ENCODE measurements around the gene APOLD1.
"Not testable (repeated sequence)": the region's sequence is repeated elsewhere in the genome, so short reads cannot be mapped to it uniquely, and the experiment has no call there.

APOLD1 gene

DNA sequence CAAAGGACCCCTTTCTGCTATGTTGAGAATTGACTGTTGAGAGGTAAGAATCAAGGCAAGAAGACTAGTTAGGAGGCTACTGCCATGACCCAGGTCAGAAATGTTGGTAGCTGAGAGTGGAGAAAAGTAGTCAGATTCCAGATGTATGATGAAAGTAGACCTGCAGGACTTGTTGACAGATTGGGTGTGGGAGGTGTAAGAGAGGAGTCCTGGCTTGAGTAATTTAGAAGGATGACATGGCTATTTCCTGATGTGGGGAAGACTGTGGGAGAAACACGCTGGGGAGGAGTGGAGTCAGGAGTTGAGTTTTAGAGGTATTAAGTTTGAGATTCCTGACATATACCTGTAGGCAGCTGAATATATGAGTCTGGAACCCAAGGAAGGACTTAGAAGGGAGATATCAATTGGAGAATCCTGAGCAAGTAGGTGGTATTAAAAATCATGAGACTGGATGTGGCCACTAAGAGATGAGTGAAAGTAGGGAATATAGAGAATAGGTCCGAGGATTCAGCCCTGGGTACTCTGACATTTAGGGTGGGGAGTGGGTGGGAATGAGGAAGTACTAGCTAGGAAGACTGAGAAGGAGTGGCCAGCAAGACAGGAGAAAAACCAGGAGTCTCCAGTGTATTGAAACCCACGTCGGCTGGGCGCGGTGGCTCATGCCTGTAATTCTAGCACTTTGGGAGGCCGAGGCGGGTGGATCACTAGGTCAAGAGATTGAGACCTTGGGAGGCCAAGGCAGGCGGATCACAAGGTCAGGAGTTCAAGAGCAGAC is 15.1 kb downstream of the APOLD1 start:
- no CpG with 5 or more reads among the region's 9 CpGs for WGBS (ENCODE audit: extremely low coverage, insufficient coverage, low lambda C conversion rate)
- Histone ChIP-seq H3K4me3 (ENCODE audit: low read length) (no peak overlapping the region), H3K4me2 (ENCODE audit: low read length) (no peak overlapping the region), H2AK5ac (ENCODE audit: low read length) (no peak overlapping the region), H3K4me1 (ENCODE audit: control insufficient read depth, low read depth, low read length) (no peaks in the 10 kb centered on the region), H4K5ac (ENCODE audit: low read length) (no peak overlapping the region), H3K23ac (ENCODE audit: low read length) (no peak overlapping the region), H3K56ac (ENCODE audit: low read length) (no peak overlapping the region), H2BK15ac (replicated peaks; ENCODE audit: low read depth) (no peak overlapping the region), H3K36me3 (ENCODE audit: control insufficient read depth, insufficient read depth, low read length) (no peaks in the 10 kb centered on the region), H3K79me1 (ENCODE audit: low read length) (no peaks in the 10 kb centered on the region), H4K8ac (ENCODE audit: low read depth, low read length) (no peak overlapping the region), H3K27me3 (ENCODE audit: insufficient read depth, low read length, poor library complexity) (no peaks in the 10 kb centered on the region), H3K18ac (ENCODE audit: low read length) (no peak overlapping the region), H2BK5ac (ENCODE audit: low read length) (no peak overlapping the region), H3K9ac (ENCODE audit: low read length) (no peak overlapping the region), H2BK120ac (ENCODE audit: low read depth, low read length) (no peak overlapping the region), H3K4ac (ENCODE audit: low read depth, low read length) (no peak overlapping the region), H3K79me2 (ENCODE audit: control insufficient read depth, insufficient read depth, low read length) (no peaks in the 10 kb centered on the region), H3K27ac (ENCODE audit: low read depth, low read length) (no peak overlapping the region)
- no peak for DNase-seq

GRCh38 chr12:12801656-12802055 is 16.2 kb downstream of the APOLD1 start:
- H3K27me3 ChIP-seq (ENCODE audit: insufficient read depth, low read length, poor library complexity); H3K4me3 ChIP-seq (ENCODE audit: low read length); H3K4me2 ChIP-seq (ENCODE audit: low read length); H3K36me3 ChIP-seq (ENCODE audit: control insufficient read depth, insufficient read depth, low read length); H2BK5ac ChIP-seq (ENCODE audit: low read length); H2AK5ac ChIP-seq (ENCODE audit: low read length); H4K5ac ChIP-seq (ENCODE audit: low read length); H3K4me1 ChIP-seq (ENCODE audit: control insufficient read depth, low read depth, low read length); H3K4ac ChIP-seq (ENCODE audit: low read depth, low read length); H3K18ac ChIP-seq (ENCODE audit: low read length); H3K79me1 ChIP-seq (ENCODE audit: low read length); H3K27ac ChIP-seq (ENCODE audit: low read depth, low read length); H2BK15ac ChIP-seq (replicated peaks; ENCODE audit: low read depth); H3K56ac ChIP-seq (ENCODE audit: low read length); DNase-seq; H3K9ac ChIP-seq (ENCODE audit: low read length); H3K23ac ChIP-seq (ENCODE audit: low read length); H3K79me2 ChIP-seq (ENCODE audit: control insufficient read depth, insufficient read depth, low read length); H2BK120ac ChIP-seq (ENCODE audit: low read depth, low read length); H4K8ac ChIP-seq (ENCODE audit: low read depth, low read length): not testable (repeated sequence)
- no CpG with 5 or more reads among the region's 4 CpGs for WGBS (ENCODE audit: extremely low coverage, insufficient coverage, low lambda C conversion rate)

DNA sequence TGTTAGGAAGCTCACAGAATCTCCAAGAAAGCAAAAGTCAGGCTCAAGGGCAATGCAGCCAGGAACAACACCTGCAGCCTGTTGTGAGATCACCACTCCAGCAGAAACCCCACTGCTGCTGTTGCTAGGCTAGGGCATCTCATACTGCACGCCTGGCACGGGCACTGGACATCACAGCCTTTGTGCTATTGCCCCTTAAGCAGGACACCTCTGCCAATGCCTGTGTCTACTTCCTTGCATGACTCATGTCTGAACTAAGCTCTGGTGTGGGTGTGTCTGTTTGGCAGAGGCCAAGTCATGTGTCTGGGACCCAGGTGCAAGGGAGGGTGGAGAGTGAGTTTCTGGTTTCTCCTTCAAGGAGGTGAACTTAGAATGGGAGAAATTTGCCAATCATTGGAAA is 17.7 kb downstream of the APOLD1 start:
- Histone ChIP-seq H3K23ac (ENCODE audit: low read length) (no peak overlapping the region), H2BK15ac (replicated peaks; ENCODE audit: low read depth) (no peak overlapping the region), H3K36me3 (ENCODE audit: control insufficient read depth, insufficient read depth, low read length) (no peaks in the 10 kb centered on the region), H3K9ac (ENCODE audit: low read length) (no peak overlapping the region), H2BK120ac (ENCODE audit: low read depth, low read length) (no peak overlapping the region), H3K18ac (ENCODE audit: low read length) (no peak overlapping the region), H3K56ac (ENCODE audit: low read length) (no peak overlapping the region), H2BK5ac (ENCODE audit: low read length) (no peak overlapping the region), H3K4me3 (ENCODE audit: low read length) (no peak overlapping the region), H2AK5ac (ENCODE audit: low read length) (no peak overlapping the region), H3K79me2 (ENCODE audit: control insufficient read depth, insufficient read depth, low read length) (no peaks in the 10 kb centered on the region), H3K79me1 (ENCODE audit: low read length) (no peaks in the 10 kb centered on the region), H4K5ac (ENCODE audit: low read length) (no peak overlapping the region), H3K4me1 (ENCODE audit: control insufficient read depth, low read depth, low read length) (no peaks in the 10 kb centered on the region), H3K27ac (ENCODE audit: low read depth, low read length) (no peak overlapping the region), H3K4me2 (ENCODE audit: low read length) (no peak overlapping the region), H3K4ac (ENCODE audit: low read depth, low read length) (no peak overlapping the region), H4K8ac (ENCODE audit: low read depth, low read length) (no peak overlapping the region), H3K27me3 (ENCODE audit: insufficient read depth, low read length, poor library complexity) (no peaks in the 10 kb centered on the region)
- no peak for DNase-seq
- WGBS (ENCODE audit: extremely low coverage, insufficient coverage, low lambda C conversion rate) = no CpG with 5 or more reads among the region's 2 CpGs

GRCh38 chr12:12804011-12804410 is 18.6 kb downstream of the APOLD1 start:
- H2BK5ac ChIP-seq (ENCODE audit: low read length) = no peak overlapping the region
- H3K23ac ChIP-seq (ENCODE audit: low read length) = no peak overlapping the region
- no peak overlapping the region for H4K5ac ChIP-seq (ENCODE audit: low read length)
- no peak for DNase-seq
- no peak overlapping the region for H2AK5ac ChIP-seq (ENCODE audit: low read length)
- H3K79me1 ChIP-seq (ENCODE audit: low read length) = no peaks in the 10 kb centered on the region
- no peak overlapping the region for H3K56ac ChIP-seq (ENCODE audit: low read length)
- H3K36me3 ChIP-seq (ENCODE audit: control insufficient read depth, insufficient read depth, low read length) = no peaks in the 10 kb centered on the region
- H3K79me2 ChIP-seq (ENCODE audit: control insufficient read depth, insufficient read depth, low read length) = no peaks in the 10 kb centered on the region
- H2BK15ac ChIP-seq (replicated peaks; ENCODE audit: low read depth) = no peak overlapping the region
- no peak overlapping the region for H3K9ac ChIP-seq (ENCODE audit: low read length)
- H3K27ac ChIP-seq (ENCODE audit: low read depth, low read length) = no peak overlapping the region
- H2BK120ac ChIP-seq (ENCODE audit: low read depth, low read length) = no peak overlapping the region
- H4K8ac ChIP-seq (ENCODE audit: low read depth, low read length) = no peak overlapping the region
- H3K4ac ChIP-seq (ENCODE audit: low read depth, low read length) = no peak overlapping the region
- H3K27me3 ChIP-seq (ENCODE audit: insufficient read depth, low read length, poor library complexity) = no peaks in the 10 kb centered on the region
- H3K4me2 ChIP-seq (ENCODE audit: low read length) = no peak overlapping the region
- WGBS (ENCODE audit: extremely low coverage, insufficient coverage, low lambda C conversion rate) = no CpG with 5 or more reads among the region's 6 CpGs
- no peaks in the 10 kb centered on the region for H3K4me1 ChIP-seq (ENCODE audit: control insufficient read depth, low read depth, low read length)
- H3K18ac ChIP-seq (ENCODE audit: low read length) = no peak overlapping the region
- H3K4me3 ChIP-seq (ENCODE audit: low read length) = no peak overlapping the region

- Histone ChIP-seq H3K9ac (ENCODE audit: low read length) (no peak overlapping the region), H3K4me2 (ENCODE audit: low read length) (no peak overlapping the region), H2BK5ac (ENCODE audit: low read length) (no peak overlapping the region), H2BK15ac (replicated peaks; ENCODE audit: low read depth) (no peak overlapping the region), H3K36me3 (ENCODE audit: control insufficient read depth, insufficient read depth, low read length) (no peaks in the 10 kb centered on the region), H3K23ac (ENCODE audit: low read length) (no peak overlapping the region), H2AK5ac (ENCODE audit: low read length) (no peak overlapping the region), H3K4me3 (ENCODE audit: low read length) (no peak overlapping the region), H3K56ac (ENCODE audit: low read length) (no peak overlapping the region), H3K18ac (ENCODE audit: low read length) (no peak overlapping the region), H3K4ac (ENCODE audit: low read depth, low read length) (no peak overlapping the region), H3K4me1 (ENCODE audit: control insufficient read depth, low read depth, low read length) (no peaks in the 10 kb centered on the region), H3K27ac (ENCODE audit: low read depth, low read length) (no peak overlapping the region), H4K5ac (ENCODE audit: low read length) (no peak overlapping the region), H3K79me1 (ENCODE audit: low read length) (no peaks in the 10 kb centered on the region), H4K8ac (ENCODE audit: low read depth, low read length) (no peak overlapping the region), H2BK120ac (ENCODE audit: low read depth, low read length) (no peak overlapping the region), H3K27me3 (ENCODE audit: insufficient read depth, low read length, poor library complexity) (no peaks in the 10 kb centered on the region), H3K79me2 (ENCODE audit: control insufficient read depth, insufficient read depth, low read length) (no peaks in the 10 kb centered on the region)
- no peak for DNase-seq
- no CpG with 5 or more reads among the region's 6 CpGs for WGBS (ENCODE audit: extremely low coverage, insufficient coverage, low lambda C conversion rate)
Observed at GRCh38 chr12:12804432-12804886, 19.0 kb downstream of the APOLD1 start.

Measured in mesendoderm (in vitro differentiated cells).